HepG2 (cell line): ENCODE data around the gene OSM. TPM values are rescaled to one million over a fixed set of nuclear protein-coding genes. Genes with fewer than 3 reads are reported as not detected.

ENCODE experiments used
- ATF7 ChIP-seq, 2 experiments: fragments of 450-650 bp in 1 of 2; sonication (generic) in 1 of 2; formaldehyde crosslinking in 1 of 2; IDR thresholded peaks; 2 replicates each; pipeline versions ENCODE4 v1.4.0 to v1.6.1; 2016 to 2020; ENCODE audit warnings: antibody characterized with exemption in 1 of 2, mild to moderate bottlenecking in 1 of 2, missing genetic modification reagents in 1 of 2
- CBX2 ChIP-seq, 2 experiments: fragments of 200-600 bp in 1 of 2; sonication (generic); formaldehyde crosslinking in 1 of 2; IDR thresholded peaks; 2 replicates each; pipeline versions ENCODE4 v1.7.0 to v1.8.1; 2018 to 2022; ENCODE audit warnings: low read depth in 2 of 2, low read length in 1 of 2, mild to moderate bottlenecking in 1 of 2, missing genetic modification reagents in 1 of 2
- DNMT3B ChIP-seq: conservative IDR thresholded peaks from 2 replicates; pipeline ENCODE4 v1.6.1; 2016; ENCODE audit warnings: missing biosample characterization, control low read depth
- E2F2 ChIP-seq: sonication (generic); formaldehyde crosslinking; IDR thresholded peaks from 2 replicates; pipeline ENCODE4 v1.4.0; 2020; ENCODE audit warnings: missing genetic modification reagents, borderline replicate concordance
- FLYWCH1 ChIP-seq: sonication (generic); formaldehyde crosslinking; IDR thresholded peaks from 2 replicates; pipeline ENCODE4 v1.8.1; 2023; ENCODE audit warnings: mild to moderate bottlenecking, missing genetic modification reagents
- HMGXB3 ChIP-seq: sonication (generic); formaldehyde crosslinking; IDR thresholded peaks from 2 replicates; pipeline ENCODE4 v1.4.0; 2020; ENCODE audit warnings: missing genetic modification reagents, borderline replicate concordance
- JUN ChIP-seq: sonication (generic); formaldehyde crosslinking; IDR thresholded peaks from 2 replicates; pipeline ENCODE4 v1.4.0; 2020; ENCODE audit warnings: mild to moderate bottlenecking, missing genetic modification reagents
- KDM4B ChIP-seq: sonication (generic); formaldehyde crosslinking; IDR thresholded peaks from 2 replicates; pipeline ENCODE4 v1.4.0; 2020; ENCODE audit warnings: missing genetic modification reagents
- NR2F6 ChIP-seq, 2 experiments: IDR thresholded peaks; 2 replicates each; pipeline ENCODE4 v1.6.1; 2016; ENCODE audit warnings: antibody characterized with exemption in 1 of 2, mild to moderate bottlenecking in 1 of 2
- SMAD3 ChIP-seq: sonication (generic); formaldehyde crosslinking; IDR thresholded peaks from 2 replicates; pipeline ENCODE4 v1.4.0; 2020; ENCODE audit warnings: missing genetic modification reagents
- ZHX1 ChIP-seq: sonication (generic); formaldehyde crosslinking; IDR thresholded peaks from 2 replicates; pipeline ENCODE4 v1.8.1; 2022; ENCODE audit warnings: low read depth, mild to moderate bottlenecking, missing genetic modification reagents
- ZNF121 ChIP-seq: sonication (generic); formaldehyde crosslinking; IDR thresholded peaks from 2 replicates; pipeline ENCODE4 v1.5.0; 2020; ENCODE audit warnings: mild to moderate bottlenecking, missing genetic modification reagents
- ZNF264 ChIP-seq: sonication (generic); formaldehyde crosslinking; IDR thresholded peaks from 2 replicates; pipeline ENCODE4 v1.4.0; 2020; ENCODE audit warnings: missing genetic modification reagents
- ZNF615 ChIP-seq: sonication (generic); formaldehyde crosslinking; IDR thresholded peaks from 2 replicates; pipeline ENCODE4 v1.5.0; 2020; ENCODE audit warnings: mild to moderate bottlenecking, missing genetic modification reagents, borderline replicate concordance
- ZSCAN5A ChIP-seq: sonication (generic); formaldehyde crosslinking; IDR thresholded peaks from 2 replicates; pipeline ENCODE4 v1.8.0; 2022; ENCODE audit warnings: mild to moderate bottlenecking, missing genetic modification reagents, borderline replicate concordance
- polyA plus RNA-seq, 8 experiments: library from polyadenylated mRNA; depleted of rRNA in 3 of 8; stranded (reverse) in 7 of 8; unstranded in 1 of 8; fragments of >200 nt; fragmentation: Illumina TruSeq in 4 of 8; extraction: Trizol in 4 of 8; gene quantifications; 2 replicates each; pipeline versions ENCODE4 v1.2.1 to v1.2.3, GENCODE V29; 2011 to 2016; ENCODE audit warnings: low read depth in 4 of 8, missing spikeins in 1 of 8, mixed read lengths in 1 of 8; ENCODE audit not compliant: insufficient read depth in 1 of 8
- total RNA-seq, 5 experiments: library from RNA; depleted of rRNA; stranded (reverse); fragments of >200 nt; fragmentation: Illumina TruSeq; extraction: Trizol; gene quantifications; 2 replicates each; pipeline ENCODE4 v1.2.3, GENCODE V29; 2016; ENCODE audit warnings: low read depth in 1 of 5

OSM gene
- total and polyA plus RNA-seq, 2 of the 13 experiments (the other 11 are each of a cell fraction or from before 2014, with no cell fraction given) = not detected

GRCh38 chr22:30289141-30289979 lies 22.7 kb upstream of the OSM start, which contains the start of gene CASTOR1 (continued):
- no peak for TF ChIP-seq HMGXB3 (CRISPR knock-in tag)
- no peak for TF ChIP-seq KDM4B (CRISPR knock-in tag)
- TF ChIP-seq ZSCAN5A (CRISPR knock-in tag) = no peak
- TF ChIP-seq E2F2 (CRISPR knock-in tag) = no peak
- no peak for TF ChIP-seq CBX2 (IDR thresholded peaks at IDR 0.05; ENCODE audit: low read depth, low read length)
- no peak for TF ChIP-seq CBX2 (CRISPR knock-in tag; IDR thresholded peaks at IDR 0.05; ENCODE audit: low read depth)
- no peak for TF ChIP-seq JUN (CRISPR knock-in tag)
- no peak for TF ChIP-seq ZHX1 (CRISPR knock-in tag)
- TF ChIP-seq ATF7 (IDR thresholded peaks at IDR 0.05) = no peak
- no peak for TF ChIP-seq ATF7 (CRISPR knock-in tag; IDR thresholded peaks at IDR 0.05)
- TF ChIP-seq FLYWCH1 (CRISPR knock-in tag) = no peak
- no peak for TF ChIP-seq ZNF264 (CRISPR knock-in tag)
- TF ChIP-seq NR2F6 (IDR thresholded peaks at IDR 0.05) = no peak
- TF ChIP-seq NR2F6 (CRISPR knock-in tag; IDR thresholded peaks at IDR 0.05) = no peak
- no peak for TF ChIP-seq ZNF121
- no peak for TF ChIP-seq ZNF615 (CRISPR knock-in tag)
- TF ChIP-seq SMAD3 (CRISPR knock-in tag) = no peak
- no peak for TF ChIP-seq DNMT3B (CRISPR knock-in tag)
